Testis (tissue), 2 donors: ENCODE data around the gene GPR27.

Experiments
- CTCF ChIP-seq, 3 experiments: fragments of 450-650 bp in 2 of 3; fragments of 200-600 bp in 1 of 3; sonication (generic) in 1 of 3; IDR thresholded peaks; one replicate each; pipeline ENCODE4 v1.5.1; 2016 to 2019; ENCODE audit warnings: antibody characterized with exemption in 3 of 3, mild to moderate bottlenecking in 2 of 3, moderate library complexity in 1 of 3
- POLR2A ChIP-seq: fragments of 450-650 bp; IDR thresholded peaks from one replicate; pipeline ENCODE4 v1.6.1; 2017; ENCODE audit warnings: antibody characterized with exemption, mild to moderate bottlenecking, moderate library complexity

GRCh38 chr3:71776538-71776937, 22.9 kb downstream of the GPR27 start:
- TF ChIP-seq CTCF (IDR thresholded peaks at IDR 0.05) = no peak
- no peak for TF ChIP-seq POLR2A
